Measurements from ENCODE around the gene EHF.

Gene EHF

GRCh38 chr11:34600339-34601084 is 20.4 kb upstream of the EHF start:
- DNase-seq = no peak
- intact Hi-C loops (cut with DNase I) = no loop called here

- DNase-seq = no peak
- intact Hi-C loops (cut with DNase I) = no loop called here
Measured at GRCh38 chr11:34601085-34601444, 19.8 kb upstream of the EHF start.

GRCh38 chr11:34601609-34602008 is 19.3 kb upstream of the EHF start:
- DNase-seq = no peak
- intact Hi-C loops (cut with DNase I) = no loop called here

- DNase-seq = no peak
- intact Hi-C loops (cut with DNase I) = no loop called here
Measured at GRCh38 chr11:34602245-34602644, 18.6 kb upstream of the EHF start.

- DNase-seq = no peak
- intact Hi-C loops (cut with DNase I) = no loop called here
Measured at GRCh38 chr11:34603129-34604001, 17.5 kb upstream of the EHF start.

- intact Hi-C loops (cut with DNase I) = no loop called here
Measured at GRCh38 chr11:34604145-34604544, 16.7 kb upstream of the EHF start.

GRCh38 chr11:34604911-34605310 is 16.0 kb upstream of the EHF start:
- intact Hi-C loops (cut with DNase I) = no loop called here

More at GRCh38 chr11:34604145-34604544, 16.7 kb upstream of the EHF start:
- DNase-seq = no peak

GRCh38 chr11:34605481-34606325 is 15.2 kb upstream of the EHF start:
- intact Hi-C loops (cut with DNase I) = no loop called here
- no peak for DNase-seq

More at GRCh38 chr11:34604911-34605310, 16.0 kb upstream of the EHF start:
- DNase-seq = no peak

- intact Hi-C loops (cut with DNase I) = no loop called here
- DNase-seq = no peak
Measured at GRCh38 chr11:34606326-34607120, 14.4 kb upstream of the EHF start.

GRCh38 chr11:34609187-34609751 is 11.6 kb upstream of the EHF start:
- intact Hi-C loops (cut with DNase I) = no loop called here
- no peak for DNase-seq

GRCh38 chr11:34609850-34610249 is 11.0 kb upstream of the EHF start:
- intact Hi-C loops (cut with DNase I) = no loop called here

GRCh38 chr11:34610324-34611041 is 10.4 kb upstream of the EHF start:
- DNase-seq = no peak
- intact Hi-C loops (cut with DNase I) = no loop called here

More at GRCh38 chr11:34609850-34610249, 11.0 kb upstream of the EHF start:
- DNase-seq = peak in 1 of 10 donors; percentile 9

GRCh38 chr11:34613015-34613414 is 7.9 kb upstream of the EHF start:
- intact Hi-C loops (cut with DNase I) = no loop called here
- DNase-seq = no peak

- intact Hi-C loops (cut with DNase I) = no loop called here
- DNase-seq = no peak
Measured at GRCh38 chr11:34613552-34614056, 7.3 kb upstream of the EHF start.

- no peak for DNase-seq
- intact Hi-C loops (cut with DNase I) = no loop called here
Measured at GRCh38 chr11:34614344-34615104, 6.4 kb upstream of the EHF start.

- intact Hi-C loops (cut with DNase I) = no loop called here
- DNase-seq = no peak
Measured at GRCh38 chr11:34616086-34616485, 4.8 kb upstream of the EHF start.

GRCh38 chr11:34616830-34617504 is 3.9 kb upstream of the EHF start:
- DNase-seq = no peak
- intact Hi-C loops (cut with DNase I) = no loop called here

- intact Hi-C loops (cut with DNase I) = no loop called here
- DNase-seq = no peak
Measured at GRCh38 chr11:34618406-34618805, 2.5 kb upstream of the EHF start.

Measured in posterior cingulate gyrus (tissue), 11 donors.